B cell (primary cell): ENCODE measurements around the gene PDAP1. TPM values are rescaled to one million over a fixed set of nuclear protein-coding genes. Genes with fewer than 3 reads are reported as not detected.
"Not testable (repeated sequence)": the region's sequence is repeated elsewhere in the genome, so short reads cannot be mapped to it uniquely, and the experiment has no call there.

ENCODE experiments used
- ATAC-seq: fragments of 200-7000 bp; cut with Tn5 transposase; one replicate; pipeline ENCODE4 v1.10.0; 2021; ENCODE audit warnings: low read depth, mild to moderate bottlenecking, moderate number of reproducible peaks, moderate library complexity
- CTCF ChIA-PET: fragments of 350-600 bp; sonication (Branson Sonifier 250); formaldehyde crosslinking; loops from one replicate; lab custom pipeline; 2021; ENCODE audit warnings: antibody characterized with exemption, inconsistent platforms; lab: Charles Lee
- POLR2A ChIA-PET: fragments of 350-600 bp; sonication (Branson Sonifier 250); formaldehyde crosslinking; loops from one replicate; lab custom pipeline; 2021; ENCODE audit warnings: antibody characterized with exemption; lab: Charles Lee
- DNase-seq: peaks from one replicate; pipeline ENCODE4 v3.0.0; 2013
- H2AFZ ChIP-seq: 2 replicates; pipeline ENCODE4 v1.6.1; 2012; ENCODE audit warnings: mild to moderate bottlenecking, low read depth, low read length; ENCODE audit not compliant: insufficient read depth, poor library complexity, severe bottlenecking
- H3K27ac ChIP-seq, 2 donors: 1 replicate in 1 of 2; 2 replicates in 1 of 2; pipeline ENCODE4 v1.5.1; 2012 to 2013; ENCODE audit warnings: low read length in 2 of 2, mild to moderate bottlenecking in 2 of 2, moderate library complexity in 1 of 2
- H3K27me3 ChIP-seq, 4 experiments: fragments of 200-600 bp in 1 of 4; sonication (generic) in 1 of 4; replicated peaks in 1 of 4; 1 replicate in 2 of 4; 2 replicates in 2 of 4; pipeline versions ENCODE4 v1.6.1 to v1.7.0; 2013 to 2016; ENCODE audit warnings: low read length in 3 of 4, mild to moderate bottlenecking in 2 of 4, mixed read lengths in 1 of 4, moderate library complexity in 1 of 4; ENCODE audit not compliant: insufficient read depth in 4 of 4, control insufficient read depth in 3 of 4; ENCODE audit errors: control extremely low read depth in 1 of 4
- H3K36me3 ChIP-seq, 2 experiments: replicated peaks in 1 of 2; 1 replicate in 1 of 2; 2 replicates in 1 of 2; pipeline versions ENCODE4 v1.6.1 to v1.7.1; 2013; ENCODE audit warnings: low read length in 1 of 2; ENCODE audit not compliant: insufficient read depth in 2 of 2, control insufficient read depth in 1 of 2; ENCODE audit errors: control extremely low read depth in 1 of 2, extremely low read depth in 1 of 2
- H3K4me1 ChIP-seq, 2 donors: fragments of 200-600 bp in 1 of 2; sonication (generic) in 1 of 2; 1 replicate in 1 of 2; 2 replicates in 1 of 2; pipeline versions ENCODE4 v1.5.1 to v1.6.1; 2013 to 2017; ENCODE audit warnings: low read length in 2 of 2; ENCODE audit not compliant: control insufficient read depth in 2 of 2, insufficient read depth in 2 of 2
- H3K4me2 ChIP-seq: replicated peaks from 2 replicates; pipeline ENCODE3; 2012; ENCODE audit warnings: mild to moderate bottlenecking, low read depth, low read length; ENCODE audit not compliant: poor library complexity, severe bottlenecking
- H3K4me3 ChIP-seq, 5 experiments: fragments of 200-600 bp in 1 of 5; sonication (generic) in 1 of 5; 1 replicate in 3 of 5; 2 replicates in 2 of 5; pipeline versions ENCODE4 v1.5.1 to v1.7.0; 2011 to 2016; ENCODE audit warnings: low read length in 4 of 5, mild to moderate bottlenecking in 4 of 5, low read depth in 2 of 5, control low read depth in 1 of 5, moderate library complexity in 1 of 5; ENCODE audit not compliant: insufficient read depth in 1 of 5; ENCODE audit errors: control extremely low read depth in 1 of 5, extremely low read depth in 1 of 5
- H3K79me2 ChIP-seq: fragments of 200-600 bp; sonication (generic); one replicate; pipeline ENCODE4 v1.6.0; 2016; ENCODE audit warnings: low read length; ENCODE audit not compliant: control insufficient read depth, insufficient read depth
- H3K9ac ChIP-seq: fragments of 200-600 bp; sonication (generic); 2 replicates; pipeline ENCODE4 v1.6.1; 2017; ENCODE audit warnings: mild to moderate bottlenecking, low read length, moderate library complexity
- H3K9me3 ChIP-seq, 3 donors: one replicate each; pipeline versions ENCODE4 v1.6.1 to v1.7.1; 2013; ENCODE audit warnings: low read length in 2 of 3; ENCODE audit not compliant: control insufficient read depth in 2 of 3, insufficient read depth in 1 of 3; ENCODE audit errors: control extremely low read depth in 1 of 3
- H4K20me1 ChIP-seq: 2 replicates; pipeline ENCODE4 v1.6.0; 2012; ENCODE audit warnings: mild to moderate bottlenecking, low read length; ENCODE audit not compliant: insufficient read depth, control insufficient read depth, poor library complexity, severe bottlenecking
- H3K27ac Mint-ChIP-seq: one replicate; pipeline ENCODE4 v1.8.0; 2021; ENCODE audit warnings: mixed read lengths
- H3K27me3 Mint-ChIP-seq: one replicate; pipeline ENCODE4 v1.8.0; 2021; ENCODE audit warnings: mixed read lengths
- H3K4me1 Mint-ChIP-seq: one replicate; pipeline ENCODE4 v1.8.0; 2021; ENCODE audit warnings: mixed read lengths
- H3K4me3 Mint-ChIP-seq: one replicate; pipeline ENCODE4 v1.8.0; 2021; ENCODE audit warnings: mixed read lengths
- H3K9me3 Mint-ChIP-seq: one replicate; pipeline ENCODE4 v1.8.0; 2022; ENCODE audit warnings: mixed read lengths; ENCODE audit not compliant: insufficient read depth
- EZH2 ChIP-seq: IDR thresholded peaks from 2 replicates; pipeline ENCODE4 v1.6.1; 2012; ENCODE audit warnings: borderline replicate concordance, low read depth, mild to moderate bottlenecking, moderate library complexity, low read length; ENCODE audit not compliant: insufficient read depth, poor library complexity, severe bottlenecking
- WGBS: methylation state at CpG from one replicate; pipeline ENCODE4 v1.1.5; 2013; ENCODE audit warnings: missing lambda C conversion rate; ENCODE audit not compliant: insufficient coverage; 5-methylcytosine and 5-hydroxymethylcytosine counted together
- intact Hi-C: fragments of 100-400 bp; cut with micrococcal nuclease; formaldehyde crosslinking; loops from one replicate; pipeline ENCODE4 v1.10.0; 2022
- polyA plus RNA-seq: library from polyadenylated mRNA; depleted of rRNA; stranded (reverse); fragments of >200 nt; gene quantifications from 2 replicates; pipeline ENCODE4 v1.2.3, GENCODE V29; 2012
- total RNA-seq, 2 donors: library from RNA; stranded (reverse); fragments of 120-200 nt in 1 of 2; gene quantifications; 1 replicate in 1 of 2; 2 replicates in 1 of 2; pipeline versions ENCODE4 v1.2.3 to v1.2.4, GENCODE V29; 2013 to 2022
- TF ChIP-seq, protein P1 (sequence below): fragments of 200-600 bp; IDR thresholded peaks from one replicate; pipeline ENCODE4 v1.8.0; 2022; ENCODE audit warnings: antibody characterized with exemption, mild to moderate bottlenecking

Gene PDAP1
- total and polyA plus RNA-seq, 2 donors (not counting 1 experiment from before 2014, with no cell fraction given): 19.2 to 60.4 TPM

DNA sequence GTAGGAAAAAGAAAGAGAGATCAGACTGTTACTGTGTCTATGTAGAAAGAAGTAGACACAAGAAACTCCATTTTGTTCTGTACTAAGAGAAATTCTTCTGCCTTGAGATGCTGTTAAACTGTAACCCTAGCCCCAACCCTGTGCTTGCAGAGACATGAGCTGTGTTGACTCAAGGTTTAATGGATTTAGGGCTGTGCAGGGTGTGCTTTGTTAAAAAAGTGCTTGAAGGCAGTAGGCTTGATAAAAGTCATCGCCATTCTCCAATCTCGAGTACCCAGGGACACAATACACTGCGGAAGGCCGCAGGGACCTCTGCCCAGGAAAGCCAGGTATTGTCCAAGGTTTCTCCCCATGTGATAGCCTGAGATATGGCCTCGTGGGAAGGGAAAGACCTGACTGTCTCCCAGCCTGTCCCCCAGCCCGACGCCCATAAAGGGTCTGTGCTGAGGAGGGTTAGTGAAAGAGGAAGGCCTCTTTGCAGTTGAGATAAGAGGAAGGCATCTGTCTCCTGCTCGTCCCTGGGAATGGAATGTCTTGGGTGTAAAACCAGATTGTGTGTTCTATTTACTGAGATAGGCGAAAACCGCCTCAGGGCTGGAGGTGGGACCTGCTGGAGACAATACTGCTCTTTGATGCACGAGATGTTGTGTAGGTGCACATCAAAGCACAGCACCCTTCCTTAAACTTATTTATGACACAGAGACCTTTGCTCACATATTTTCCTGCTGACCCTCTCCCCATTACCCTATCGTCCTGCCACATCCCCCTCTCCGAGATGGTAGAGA is 23.6 kb upstream of the PDAP1 start:
- H3K27me3 Mint-ChIP-seq, H3K27ac ChIP-seq, H3K27me3 ChIP-seq, POLR2A ChIA-PET, H3K4me2 ChIP-seq, H3K4me3 ChIP-seq, H3K9me3 ChIP-seq, intact Hi-C loops, DNase-seq, H3K4me1 ChIP-seq, CTCF ChIA-PET, ATAC-seq, H3K9ac ChIP-seq, H4K20me1 ChIP-seq, H3K9me3 Mint-ChIP-seq, H3K4me3 Mint-ChIP-seq, H3K4me1 Mint-ChIP-seq, H2AFZ ChIP-seq, H3K79me2 ChIP-seq: not testable (repeated sequence)
- WGBS: 100% methylated on average over 12 of the region's 13 CpGs
- peak overlapping the region; percentile 54 for H3K27ac Mint-ChIP-seq
- peaks cover 0 to 37% of the 10 kb centered on the region in 2 experiments for H3K36me3 ChIP-seq

DNA sequence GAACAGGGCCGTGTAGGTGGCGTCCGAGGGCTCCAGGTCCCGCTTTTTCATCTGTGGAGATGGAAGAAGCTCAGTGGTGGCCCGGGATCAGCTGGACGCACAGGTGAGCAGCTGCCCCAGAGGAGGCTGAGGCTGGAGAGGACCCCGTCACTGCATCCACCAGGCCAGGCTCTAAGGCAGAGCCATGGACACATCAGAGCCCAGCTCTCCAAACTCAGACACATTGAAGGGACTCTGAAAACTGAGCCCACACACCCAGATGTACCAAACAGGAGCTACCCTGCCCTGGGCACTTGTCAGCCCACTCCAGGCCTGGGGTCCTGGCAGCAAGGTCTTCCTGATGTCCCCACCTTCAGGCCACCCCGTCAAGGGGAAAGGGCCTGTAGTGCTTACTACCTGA is 21.4 kb upstream of the PDAP1 start:
- Mint-ChIP-seq H3K4me1 (no peaks in the 10 kb centered on the region), H3K27ac (no peak overlapping the region), H3K4me3 (no peak overlapping the region), H3K9me3 (no peaks in the 10 kb centered on the region), H3K27me3 (no peaks in the 10 kb centered on the region)
- no peak for DNase-seq
- WGBS: 97% methylated on average over 8 of the region's 8 CpGs
- no peak for TF ChIP-seq EZH2
- TF ChIP-seq, protein P1, sequence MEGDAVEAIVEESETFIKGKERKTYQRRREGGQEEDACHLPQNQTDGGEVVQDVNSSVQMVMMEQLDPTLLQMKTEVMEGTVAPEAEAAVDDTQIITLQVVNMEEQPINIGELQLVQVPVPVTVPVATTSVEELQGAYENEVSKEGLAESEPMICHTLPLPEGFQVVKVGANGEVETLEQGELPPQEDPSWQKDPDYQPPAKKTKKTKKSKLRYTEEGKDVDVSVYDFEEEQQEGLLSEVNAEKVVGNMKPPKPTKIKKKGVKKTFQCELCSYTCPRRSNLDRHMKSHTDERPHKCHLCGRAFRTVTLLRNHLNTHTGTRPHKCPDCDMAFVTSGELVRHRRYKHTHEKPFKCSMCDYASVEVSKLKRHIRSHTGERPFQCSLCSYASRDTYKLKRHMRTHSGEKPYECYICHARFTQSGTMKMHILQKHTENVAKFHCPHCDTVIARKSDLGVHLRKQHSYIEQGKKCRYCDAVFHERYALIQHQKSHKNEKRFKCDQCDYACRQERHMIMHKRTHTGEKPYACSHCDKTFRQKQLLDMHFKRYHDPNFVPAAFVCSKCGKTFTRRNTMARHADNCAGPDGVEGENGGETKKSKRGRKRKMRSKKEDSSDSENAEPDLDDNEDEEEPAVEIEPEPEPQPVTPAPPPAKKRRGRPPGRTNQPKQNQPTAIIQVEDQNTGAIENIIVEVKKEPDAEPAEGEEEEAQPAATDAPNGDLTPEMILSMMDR: no peak
- H3K4me3 ChIP-seq: no peak overlapping the region
- no peak overlapping the region for H3K27ac ChIP-seq
- POLR2A ChIA-PET: no interaction called here
- H4K20me1 ChIP-seq: no peaks in the 10 kb centered on the region
- H2AFZ ChIP-seq: no peak overlapping the region
- H3K9ac ChIP-seq: no peak overlapping the region
- intact Hi-C loops: no loop called here
- H3K79me2 ChIP-seq: no peaks in the 10 kb centered on the region
- no peak overlapping the region for H3K4me2 ChIP-seq
- peaks cover 0 to 41% of the 10 kb centered on the region in 2 experiments for H3K36me3 ChIP-seq
- no peaks in the 10 kb centered on the region for H3K9me3 ChIP-seq
- no peak for ATAC-seq
- H3K27me3 ChIP-seq: no peaks in the 10 kb centered on the region
- CTCF ChIA-PET: no interaction called here
- no peaks in the 10 kb centered on the region for H3K4me1 ChIP-seq
